MCF 10A (cell line): ENCODE results near the gene GAL3ST2. TPM values are rescaled to one million over a fixed set of nuclear protein-coding genes. Genes with fewer than 3 reads are reported as not detected.

Source experiments
- BruUV-seq: library from RNA; stranded (reverse); fragments of 400-500 nt; replicated peaks from 2 replicates; lab custom pipeline; 2021; lab: Mats Ljungman, UMichigan
- CTCF ChIA-PET: fragments of 300-600 bp; sonication (Branson Sonifier 250); formaldehyde crosslinking; extraction: SDS; loops from one replicate; lab custom pipeline; 2021; ENCODE audit warnings: antibody characterized with exemption, inconsistent platforms; lab: Yijun Ruan, JAX
- POLR2A ChIA-PET: fragments of 300-600, 350-650 bp; sonication (Branson Sonifier 250); formaldehyde crosslinking; extraction: SDS; loops from one replicate; lab custom pipeline; 2020; ENCODE audit warnings: antibody characterized with exemption, inconsistent platforms; lab: Yijun Ruan, JAX
- DNase-seq: peaks from one replicate; pipeline ENCODE4 v3.0.0-alpha.2; 2018; ENCODE audit not compliant: unreplicated experiment
- H3K27ac Mint-ChIP-seq: one replicate; pipeline ENCODE4 v1.8.0; 2022; ENCODE audit warnings: mild to moderate bottlenecking, low read depth, mixed read lengths; ENCODE audit not compliant: unreplicated experiment
- H3K27me3 Mint-ChIP-seq: one replicate; pipeline ENCODE4 v1.8.0; 2022; ENCODE audit warnings: mixed read lengths; ENCODE audit not compliant: insufficient read depth, unreplicated experiment
- H3K36me3 Mint-ChIP-seq: one replicate; pipeline ENCODE4 v1.8.0; 2022; ENCODE audit warnings: mild to moderate bottlenecking, moderate library complexity, mixed read lengths; ENCODE audit not compliant: insufficient read depth, unreplicated experiment
- H3K4me1 Mint-ChIP-seq: one replicate; pipeline ENCODE4 v1.8.0; 2022; ENCODE audit warnings: mixed read lengths; ENCODE audit not compliant: insufficient read depth, unreplicated experiment
- H3K4me3 Mint-ChIP-seq: one replicate; pipeline ENCODE4 v1.8.0; 2022; ENCODE audit warnings: mild to moderate bottlenecking, moderate library complexity, mixed read lengths; ENCODE audit not compliant: unreplicated experiment
- H3K9me3 Mint-ChIP-seq: one replicate; pipeline ENCODE4 v1.8.0; 2022; ENCODE audit warnings: mixed read lengths; ENCODE audit not compliant: unreplicated experiment
- CTCF ChIP-seq: fragments of 200-600 bp; IDR thresholded peaks from one replicate; pipeline ENCODE4 v1.8.0; 2022; ENCODE audit warnings: antibody characterized with exemption, mild to moderate bottlenecking; ENCODE audit not compliant: unreplicated experiment
- intact Hi-C: fragments of 100-400 bp; cut with micrococcal nuclease; formaldehyde crosslinking; loops from 2 replicates; pipeline ENCODE4 v1.14.1; 2022
- total RNA-seq: library from RNA; stranded (reverse); gene quantifications from 2 replicates; pipeline ENCODE4 v1.2.3, GENCODE V29; 2022

GAL3ST2 gene
- total RNA-seq, 1 experiment from 2014 or later = not detected

- ChIA-PET CTCF (interaction anchor here (0.8 to 1.3 kb wide), 2 partner anchors 18 to 35 kb away, joined by 3 read pairs; no protein-coding TSS in a partner anchor), POLR2A (interaction anchor here (0.5 to 3.5 kb wide), 10 partner anchors 14 to 1173 kb away, joined by 3 to 33 read pairs (median 4); partner anchors contain the start of genes ATG4B, DTYMK, ING5 and THAP4)
- no TSS peak for BruUV-seq
- Mint-ChIP-seq H3K9me3 (no peaks in the 10 kb centered on the region), H3K27ac (no peak overlapping the region), H3K36me3 (peaks cover 18% of the 10 kb centered on the region), H3K27me3 (no peaks in the 10 kb centered on the region), H3K4me3 (peak overlapping the region; percentile 71), H3K4me1 (peaks cover 10% of the 10 kb centered on the region)
- no peak for DNase-seq
- intact Hi-C loops = loop anchor here (2.0 kb wide), 2 partner anchors 33 to 145 kb away; no protein-coding TSS in a partner anchor
- TF ChIP-seq CTCF = no peak
Observed at GRCh38 chr2:241734208-241734466, 42.5 kb upstream of the GAL3ST2 start.

GRCh38 chr2:241734467-241735208 lies 42.0 kb upstream of the GAL3ST2 start, which contains the start of gene D2HGDH:
D2HGDH (plus strand) TSS chr2:241734630; CDS start chr2:241735225, 595 bp downstream.
- TF ChIP-seq CTCF = no peak
- no TSS peak for BruUV-seq
- Mint-ChIP-seq H3K4me1 (peaks cover 10% of the 10 kb centered on the region), H3K4me3 (peak within 1 kb of the TSS; percentile 71), H3K27me3 (no peaks in the 10 kb centered on the region), H3K36me3 (peaks cover 16% of the 10 kb centered on the region), H3K27ac (no peak within 1 kb of the TSS), H3K9me3 (no peaks in the 10 kb centered on the region)
- intact Hi-C loops = loop anchor here (2.0 kb wide), 2 partner anchors 34 to 144 kb away; no protein-coding TSS in a partner anchor
- POLR2A ChIA-PET = interaction anchor here (0.5 to 3.5 kb wide), 12 partner anchors 15 to 225 kb away, joined by 3 to 33 read pairs (median 4); partner anchors contain the start of genes ATG4B, DTYMK, ING5 and THAP4
- CTCF ChIA-PET = interaction anchor here (1.2 kb wide), 1 partner anchor 144 kb away, joined by 4 read pairs; no protein-coding TSS in a partner anchor
- peak; percentile 85 for DNase-seq

- Mint-ChIP-seq H3K4me3 (peak overlapping the region; percentile 71), H3K27ac (no peak overlapping the region), H3K27me3 (no peaks in the 10 kb centered on the region), H3K4me1 (peaks cover 12% of the 10 kb centered on the region), H3K36me3 (peaks cover 12% of the 10 kb centered on the region), H3K9me3 (no peaks in the 10 kb centered on the region)
- TF ChIP-seq CTCF = no peak
- BruUV-seq = TSS peak; percentile 18
- ChIA-PET CTCF (interaction anchor here (0.5 to 1.3 kb wide), 2 partner anchors 48 to 138 kb away, joined by 3 read pairs; no protein-coding TSS in a partner anchor), POLR2A (no interaction called here)
- DNase-seq = no peak
- intact Hi-C loops = no loop called here
Observed at GRCh38 chr2:241736111-241736510, 40.5 kb upstream of the GAL3ST2 start.

GRCh38 chr2:241738040-241738686 lies 38.5 kb upstream of the GAL3ST2 start:
- Mint-ChIP-seq H3K27ac (no peak overlapping the region), H3K9me3 (no peaks in the 10 kb centered on the region), H3K36me3 (peaks cover 22% of the 10 kb centered on the region), H3K27me3 (no peaks in the 10 kb centered on the region), H3K4me3 (no peak overlapping the region), H3K4me1 (peaks cover 15% of the 10 kb centered on the region)
- DNase-seq = no peak
- ChIA-PET POLR2A (interaction anchor here (0.6 to 1.1 kb wide), 2 partner anchors 24 to 52 kb away, joined by 4 to 5 read pairs; partner anchors contain the start of gene DTYMK), CTCF (interaction anchor here (0.7 kb wide), 1 partner anchor 21 kb away, joined by 4 read pairs; no protein-coding TSS in a partner anchor)
- no TSS peak for BruUV-seq
- intact Hi-C loops = no loop called here
- TF ChIP-seq CTCF = no peak
